Retinal pigment epithelial cell (primary cell): ENCODE measurements around the gene MTRF1L.

Source experiments
- DNase-seq: peaks from one replicate; pipeline ENCODE4 v3.0.0-alpha.2; 2010; ENCODE audit warnings: low read depth
- H3K4me3 ChIP-seq: 2 replicates; pipeline ENCODE4 v1.5.1; 2011; ENCODE audit warnings: mild to moderate bottlenecking, low read length, control low read depth, moderate library complexity
- TF ChIP-seq, protein P1 (sequence below): conservative IDR thresholded peaks from 2 replicates; pipeline ENCODE4 v1.5.1; 2011; ENCODE audit warnings: low read depth, low read length, control low read depth, inconsistent platforms

Gene MTRF1L

DNA sequence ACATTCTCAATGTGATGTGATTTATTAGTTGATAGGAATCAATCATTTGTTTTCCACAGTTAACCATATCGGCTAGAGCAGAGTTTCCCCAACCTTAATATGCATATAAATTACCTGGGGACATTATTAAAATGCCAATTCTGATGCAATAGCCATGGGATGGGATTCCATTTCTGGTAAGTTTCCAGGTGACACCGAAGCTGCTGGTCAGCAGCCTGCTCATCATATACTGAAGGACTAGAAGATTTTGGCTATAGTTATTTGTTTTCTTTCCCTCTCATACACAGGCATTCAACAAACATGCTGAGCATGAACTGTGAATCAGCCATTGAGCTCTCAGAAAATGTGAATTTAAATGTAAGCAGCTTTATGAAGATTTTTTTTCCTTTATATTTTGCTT is 55.5 kb downstream of the MTRF1L start:
- TF ChIP-seq, protein P1, sequence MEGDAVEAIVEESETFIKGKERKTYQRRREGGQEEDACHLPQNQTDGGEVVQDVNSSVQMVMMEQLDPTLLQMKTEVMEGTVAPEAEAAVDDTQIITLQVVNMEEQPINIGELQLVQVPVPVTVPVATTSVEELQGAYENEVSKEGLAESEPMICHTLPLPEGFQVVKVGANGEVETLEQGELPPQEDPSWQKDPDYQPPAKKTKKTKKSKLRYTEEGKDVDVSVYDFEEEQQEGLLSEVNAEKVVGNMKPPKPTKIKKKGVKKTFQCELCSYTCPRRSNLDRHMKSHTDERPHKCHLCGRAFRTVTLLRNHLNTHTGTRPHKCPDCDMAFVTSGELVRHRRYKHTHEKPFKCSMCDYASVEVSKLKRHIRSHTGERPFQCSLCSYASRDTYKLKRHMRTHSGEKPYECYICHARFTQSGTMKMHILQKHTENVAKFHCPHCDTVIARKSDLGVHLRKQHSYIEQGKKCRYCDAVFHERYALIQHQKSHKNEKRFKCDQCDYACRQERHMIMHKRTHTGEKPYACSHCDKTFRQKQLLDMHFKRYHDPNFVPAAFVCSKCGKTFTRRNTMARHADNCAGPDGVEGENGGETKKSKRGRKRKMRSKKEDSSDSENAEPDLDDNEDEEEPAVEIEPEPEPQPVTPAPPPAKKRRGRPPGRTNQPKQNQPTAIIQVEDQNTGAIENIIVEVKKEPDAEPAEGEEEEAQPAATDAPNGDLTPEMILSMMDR: no peak
- DNase-seq: no peak
- H3K4me3 ChIP-seq: no peak overlapping the region

DNA sequence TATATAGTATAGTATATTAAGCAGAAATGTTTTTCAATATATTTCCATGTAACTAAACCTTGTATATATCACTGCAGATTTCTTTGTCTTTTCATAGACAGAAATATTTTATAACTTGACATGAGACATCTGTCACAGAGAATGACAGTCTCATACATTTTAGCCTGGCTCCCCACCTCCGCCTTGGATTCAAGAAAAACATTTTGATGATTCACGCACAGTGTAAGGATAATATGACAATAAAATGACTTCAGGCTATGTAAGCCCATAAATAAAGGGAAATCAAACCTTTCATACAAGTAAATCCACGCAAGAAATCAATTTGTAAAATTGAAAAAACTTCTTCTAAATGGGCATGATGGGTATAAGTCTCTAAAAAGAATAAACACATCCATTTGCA is 56.0 kb downstream of the MTRF1L start:
- DNase-seq: no peak
- TF ChIP-seq, protein P1: no peak
- H3K4me3 ChIP-seq: no peak overlapping the region

DNA sequence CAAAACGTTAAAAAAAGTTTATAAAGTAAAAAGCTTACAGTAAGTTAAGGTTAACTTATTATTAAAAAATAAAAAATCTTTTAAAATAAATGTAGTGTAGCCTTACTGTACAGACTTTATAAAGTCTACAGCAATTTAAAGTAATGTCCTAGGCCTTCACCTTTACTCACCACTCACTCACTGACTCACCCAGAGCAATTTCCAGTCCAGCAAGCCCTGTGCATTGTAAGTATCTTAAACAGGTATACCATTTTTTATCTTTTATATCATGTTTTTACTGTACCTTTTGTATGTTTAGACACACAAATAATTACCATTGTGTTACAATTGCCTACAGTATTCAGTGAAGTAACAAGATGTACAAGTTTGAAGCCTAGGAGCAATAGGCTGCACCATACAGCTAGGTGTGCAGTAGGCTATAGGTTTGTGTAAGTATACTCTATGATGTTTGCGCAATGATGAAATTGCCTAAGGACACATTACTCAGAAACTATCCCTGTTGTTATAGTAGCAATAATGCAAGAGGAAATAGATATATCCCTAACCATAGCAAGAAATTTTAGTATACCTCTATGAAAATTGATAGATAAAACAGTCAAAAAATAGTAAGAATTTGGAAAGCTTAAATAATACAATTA is 59.1 kb downstream of the MTRF1L start:
- H3K4me3 ChIP-seq: no peak overlapping the region
- DNase-seq: no peak
- TF ChIP-seq, protein P1: no peak

DNA sequence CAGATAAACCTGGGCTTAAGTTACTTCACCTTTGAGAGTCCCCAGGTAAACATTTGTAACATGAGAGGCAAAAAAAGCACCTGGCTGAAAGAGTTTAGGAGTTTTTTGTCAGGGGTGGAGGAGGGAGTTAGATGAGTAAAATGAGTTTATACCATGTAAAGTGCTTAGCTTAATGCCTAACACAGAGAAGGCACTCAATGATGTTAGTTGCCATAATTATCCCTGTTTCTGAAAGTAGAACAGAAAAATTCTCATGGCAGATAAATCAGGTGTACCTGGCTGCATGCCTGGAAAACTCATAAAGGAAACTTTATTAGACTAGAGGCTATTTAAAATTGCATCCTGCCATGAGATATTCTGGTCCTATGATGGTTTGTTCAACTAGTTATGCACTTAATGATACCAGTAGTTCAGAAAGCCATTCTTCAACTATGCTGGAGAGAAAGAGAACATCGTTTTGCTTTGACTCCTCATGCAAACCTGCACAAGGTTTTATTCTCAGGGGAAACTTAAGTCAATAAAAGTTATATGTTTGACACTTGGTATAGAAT is 60.1 kb downstream of the MTRF1L start:
- TF ChIP-seq, protein P1: no peak
- no peak overlapping the region for H3K4me3 ChIP-seq
- DNase-seq: no peak

DNA sequence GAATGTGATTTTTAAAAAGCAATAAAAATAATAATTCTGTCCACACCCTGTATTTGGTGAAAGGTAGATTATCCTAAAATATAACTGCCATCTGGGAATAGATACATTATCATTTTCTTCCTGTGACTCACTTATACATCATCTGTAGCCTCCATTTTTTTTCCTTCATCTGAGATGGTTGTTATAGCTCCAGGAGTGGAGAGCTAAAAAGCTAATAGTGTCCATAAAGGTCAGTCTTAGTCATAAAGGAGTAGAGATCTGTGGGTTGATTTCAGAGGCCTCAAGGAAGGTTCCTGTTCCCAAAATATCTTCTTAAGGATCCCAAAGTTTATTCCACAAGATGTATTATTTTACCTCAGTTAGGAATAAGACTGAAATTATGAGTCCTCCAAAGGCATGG is 60.8 kb downstream of the MTRF1L start:
- H3K4me3 ChIP-seq: no peak overlapping the region
- TF ChIP-seq, protein P1: no peak

More for the DNA sequence above, 60.8 kb downstream of the MTRF1L start:
- no peak for DNase-seq
